LNCAP (cell line): ENCODE results near the gene DENND10.

Experiments used
- CTCF ChIP-seq: fragments of 450-650 bp; IDR thresholded peaks from 2 replicates; pipeline ENCODE4 v1.5.1; 2017; ENCODE audit warnings: mild to moderate bottlenecking

Gene DENND10

GRCh38 chr10:119087271-119087882 is 16.5 kb upstream of the DENND10 start:
- no peak for TF ChIP-seq CTCF

- no peak for TF ChIP-seq CTCF
These were observed 13.7 kb upstream of the DENND10 start for GRCh38 chr10:119090026-119090795.

GRCh38 chr10:119090968-119091367 is 12.9 kb upstream of the DENND10 start:
- no peak for TF ChIP-seq CTCF

GRCh38 chr10:119095640-119096039 is 8.3 kb upstream of the DENND10 start:
- no peak for TF ChIP-seq CTCF

- no peak for TF ChIP-seq CTCF
These were observed 5.3 kb upstream of the DENND10 start for GRCh38 chr10:119098576-119098975.

- TF ChIP-seq CTCF: no peak
These were observed 3.3 kb upstream of the DENND10 start for GRCh38 chr10:119100434-119101238.

GRCh38 chr10:119101366-119102098 is 2.4 kb upstream of the DENND10 start:
- no peak for TF ChIP-seq CTCF
